Parathyroid adenoma (tissue), 2 donors: ENCODE data around the gene TRPC4.

ENCODE experiments used
- H2AFZ ChIP-seq: fragments of 300-600 bp; sonication (generic); one replicate; pipeline ENCODE4 v1.7.0; 2017; ENCODE audit warnings: antibody characterized with exemption, mild to moderate bottlenecking
- H3K27ac ChIP-seq: fragments of 300-600 bp; sonication (generic); one replicate; pipeline ENCODE4 v1.7.0; 2017
- H3K27me3 ChIP-seq: fragments of 300-600 bp; sonication (generic); one replicate; pipeline ENCODE4 v1.7.0; 2017; ENCODE audit warnings: low read length; ENCODE audit not compliant: control insufficient read depth, insufficient read depth
- H3K36me3 ChIP-seq: fragments of 300-600 bp; sonication (generic); one replicate; pipeline ENCODE4 v1.7.0; 2017; ENCODE audit warnings: low read length; ENCODE audit not compliant: control insufficient read depth, insufficient read depth
- H3K4me1 ChIP-seq: fragments of 300-600 bp; sonication (generic); one replicate; pipeline ENCODE4 v1.7.0; 2017; ENCODE audit warnings: control low read depth
- H3K4me2 ChIP-seq: fragments of 300-600 bp; sonication (generic); one replicate; pipeline ENCODE4 v1.7.0; 2017; ENCODE audit warnings: low read length
- H3K4me3 ChIP-seq: fragments of 300-600 bp; sonication (generic); one replicate; pipeline ENCODE4 v1.7.0; 2017; ENCODE audit warnings: low read depth, low read length
- H3K79me2 ChIP-seq: fragments of 300-600 bp; sonication (generic); one replicate; pipeline ENCODE4 v1.7.0; 2017; ENCODE audit warnings: control low read depth
- H3K9ac ChIP-seq: fragments of 300-600 bp; sonication (generic); one replicate; pipeline ENCODE4 v1.7.0; 2017; ENCODE audit warnings: mild to moderate bottlenecking
- H3K9me3 ChIP-seq: fragments of 300-600 bp; sonication (generic); one replicate; pipeline ENCODE4 v1.7.0; 2017; ENCODE audit warnings: low read length; ENCODE audit not compliant: control insufficient read depth
- TF ChIP-seq, protein P1 (sequence below): fragments of 300-600 bp; sonication (generic); IDR thresholded peaks from one replicate; pipeline ENCODE4 v1.7.0; 2017; ENCODE audit warnings: antibody characterized with exemption, mild to moderate bottlenecking
- donor health status: primary hyperparathyroidism.

The TRPC4 gene

GRCh38 chr13:37613236-37613635, 256.3 kb downstream of the TRPC4 start:
- no peak overlapping the region for H3K4me2 ChIP-seq
- TF ChIP-seq, protein P1, sequence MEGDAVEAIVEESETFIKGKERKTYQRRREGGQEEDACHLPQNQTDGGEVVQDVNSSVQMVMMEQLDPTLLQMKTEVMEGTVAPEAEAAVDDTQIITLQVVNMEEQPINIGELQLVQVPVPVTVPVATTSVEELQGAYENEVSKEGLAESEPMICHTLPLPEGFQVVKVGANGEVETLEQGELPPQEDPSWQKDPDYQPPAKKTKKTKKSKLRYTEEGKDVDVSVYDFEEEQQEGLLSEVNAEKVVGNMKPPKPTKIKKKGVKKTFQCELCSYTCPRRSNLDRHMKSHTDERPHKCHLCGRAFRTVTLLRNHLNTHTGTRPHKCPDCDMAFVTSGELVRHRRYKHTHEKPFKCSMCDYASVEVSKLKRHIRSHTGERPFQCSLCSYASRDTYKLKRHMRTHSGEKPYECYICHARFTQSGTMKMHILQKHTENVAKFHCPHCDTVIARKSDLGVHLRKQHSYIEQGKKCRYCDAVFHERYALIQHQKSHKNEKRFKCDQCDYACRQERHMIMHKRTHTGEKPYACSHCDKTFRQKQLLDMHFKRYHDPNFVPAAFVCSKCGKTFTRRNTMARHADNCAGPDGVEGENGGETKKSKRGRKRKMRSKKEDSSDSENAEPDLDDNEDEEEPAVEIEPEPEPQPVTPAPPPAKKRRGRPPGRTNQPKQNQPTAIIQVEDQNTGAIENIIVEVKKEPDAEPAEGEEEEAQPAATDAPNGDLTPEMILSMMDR = no peak

DNA sequence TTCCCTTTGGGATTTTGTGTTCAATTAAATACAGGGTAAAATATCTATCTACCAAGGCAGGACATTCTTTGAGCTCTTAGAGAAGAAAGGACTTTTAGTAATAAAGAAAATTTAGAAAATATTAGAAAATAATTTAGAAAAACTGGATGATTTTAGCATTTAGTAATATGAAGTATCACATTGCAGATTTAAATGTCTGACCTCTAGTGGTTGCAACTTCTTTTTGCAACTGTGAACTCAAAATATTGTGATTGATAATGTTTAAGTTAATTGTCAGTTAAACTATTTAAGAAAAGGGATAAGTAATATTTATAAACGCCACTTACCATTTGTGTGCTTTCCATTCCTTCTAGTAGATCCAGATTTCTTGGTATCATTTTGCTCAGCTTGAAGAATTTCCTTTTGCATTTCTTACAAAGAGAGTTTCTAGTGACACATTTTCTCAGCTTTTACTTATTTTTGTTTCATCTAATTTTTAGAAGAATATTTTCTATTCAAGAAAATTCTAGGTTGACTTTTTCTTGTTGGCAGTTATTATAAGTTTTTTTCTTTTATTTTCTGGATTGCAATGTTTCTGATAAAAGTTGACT, 260.7 kb downstream of the TRPC4 start:
- Histone ChIP-seq H3K9ac (no peak overlapping the region), H3K4me3 (no peak overlapping the region), H3K36me3 (no peaks in the 10 kb centered on the region), H3K79me2 (no peaks in the 10 kb centered on the region), H3K4me2 (no peak overlapping the region), H3K27ac (no peak overlapping the region), H3K9me3 (no peaks in the 10 kb centered on the region), H3K4me1 (no peaks in the 10 kb centered on the region), H2AFZ (no peak overlapping the region), H3K27me3 (no peaks in the 10 kb centered on the region)
- TF ChIP-seq, protein P1 = no peak

More at GRCh38 chr13:37613236-37613635, 256.3 kb downstream of the TRPC4 start:
- Histone ChIP-seq H3K36me3 (no peaks in the 10 kb centered on the region), H3K4me3 (no peak overlapping the region), H3K4me1 (no peaks in the 10 kb centered on the region), H3K79me2 (no peaks in the 10 kb centered on the region), H3K9me3 (no peaks in the 10 kb centered on the region), H2AFZ (no peak overlapping the region), H3K9ac (no peak overlapping the region), H3K27ac (no peak overlapping the region), H3K27me3 (no peaks in the 10 kb centered on the region)

DNA sequence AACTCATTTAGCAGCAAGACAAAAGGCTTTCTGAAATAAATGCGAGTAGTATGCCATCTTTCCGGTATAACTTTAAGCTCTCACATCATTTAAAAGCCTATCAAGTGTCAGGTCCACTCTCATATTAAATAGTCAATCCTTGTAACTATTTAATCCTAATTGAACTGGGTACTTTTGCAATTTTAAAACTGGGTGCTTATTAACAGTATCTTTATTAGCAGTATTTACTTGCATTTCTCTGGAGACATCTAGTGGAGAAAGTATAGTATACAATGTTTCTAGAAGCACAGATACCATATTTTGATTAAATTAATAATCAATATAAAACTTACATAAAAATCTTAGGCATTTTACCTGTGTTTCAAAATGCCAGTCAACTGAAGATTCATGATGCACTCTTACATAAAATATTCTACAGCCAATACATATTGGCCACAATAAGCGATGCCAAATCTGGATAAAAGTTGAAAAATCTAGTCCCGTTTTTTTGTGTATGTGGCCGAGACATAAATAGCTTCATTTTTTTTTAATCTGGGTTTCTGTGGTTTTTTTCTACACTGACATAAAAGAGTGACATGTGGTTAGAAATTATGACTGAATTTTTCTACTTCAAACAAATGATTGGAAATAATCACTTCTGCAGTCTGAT, 266.7 kb downstream of the TRPC4 start:
- no peaks in the 10 kb centered on the region for H3K79me2 ChIP-seq
- TF ChIP-seq, protein P1 = peak; percentile 26
- no peak overlapping the region for H3K4me2 ChIP-seq
- no peak overlapping the region for H3K4me3 ChIP-seq
- H3K27ac ChIP-seq = no peak overlapping the region
- no peaks in the 10 kb centered on the region for H3K27me3 ChIP-seq
- no peak overlapping the region for H3K9ac ChIP-seq
- no peaks in the 10 kb centered on the region for H3K4me1 ChIP-seq
- no peak overlapping the region for H2AFZ ChIP-seq
- H3K9me3 ChIP-seq = no peaks in the 10 kb centered on the region
- H3K36me3 ChIP-seq = no peaks in the 10 kb centered on the region

- Histone ChIP-seq H2AFZ (no peak overlapping the region), H3K4me2 (no peak overlapping the region), H3K79me2 (no peaks in the 10 kb centered on the region), H3K36me3 (no peaks in the 10 kb centered on the region), H3K27me3 (no peaks in the 10 kb centered on the region), H3K27ac (no peak overlapping the region), H3K4me3 (no peak overlapping the region), H3K9ac (no peak overlapping the region), H3K9me3 (no peaks in the 10 kb centered on the region), H3K4me1 (no peaks in the 10 kb centered on the region)
- TF ChIP-seq, protein P1 = no peak
Measured at GRCh38 chr13:37601648-37602440, 267.7 kb downstream of the TRPC4 start.
